A673 (cell line): Measurements from ENCODE around the gene USP22.

Source experiments
- EZH2 ChIP-seq: fragments of 200-600 bp; sonication (generic); IDR thresholded peaks from 2 replicates; pipeline ENCODE4 v1.6.1; 2017; ENCODE audit warnings: borderline replicate concordance, low read depth, mild to moderate bottlenecking, mixed read lengths, antibody characterized with exemption, low read length; ENCODE audit not compliant: poor library complexity, severe bottlenecking
- TF ChIP-seq, protein P1 (sequence below): fragments of 300-800, 200-600 bp; sonication (generic); conservative IDR thresholded peaks from 2 replicates; pipeline ENCODE4 v1.5.1; 2017; ENCODE audit warnings: low read depth, mild to moderate bottlenecking, antibody characterized with exemption, low read length, moderate library complexity, mixed read lengths

DNA sequence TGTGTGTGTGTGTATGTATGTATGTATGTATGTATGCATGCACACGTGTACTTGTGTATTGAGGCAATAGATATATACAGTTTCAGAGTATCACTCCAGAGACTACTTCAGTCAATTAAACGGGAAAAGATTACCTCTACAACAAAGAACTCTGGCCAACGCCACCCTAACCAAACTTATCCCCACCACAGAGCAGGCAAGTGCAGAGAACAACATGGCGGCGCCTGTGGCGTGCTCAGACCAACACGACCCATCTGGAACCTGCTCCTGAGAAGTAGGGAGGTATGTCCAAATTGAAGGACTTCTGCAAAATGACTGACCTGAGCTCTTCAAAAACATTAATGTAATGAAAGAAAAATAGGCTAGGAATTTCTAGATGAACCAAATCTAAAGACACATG is 12.4 kb downstream of the USP22 start:
- TF ChIP-seq, protein P1, sequence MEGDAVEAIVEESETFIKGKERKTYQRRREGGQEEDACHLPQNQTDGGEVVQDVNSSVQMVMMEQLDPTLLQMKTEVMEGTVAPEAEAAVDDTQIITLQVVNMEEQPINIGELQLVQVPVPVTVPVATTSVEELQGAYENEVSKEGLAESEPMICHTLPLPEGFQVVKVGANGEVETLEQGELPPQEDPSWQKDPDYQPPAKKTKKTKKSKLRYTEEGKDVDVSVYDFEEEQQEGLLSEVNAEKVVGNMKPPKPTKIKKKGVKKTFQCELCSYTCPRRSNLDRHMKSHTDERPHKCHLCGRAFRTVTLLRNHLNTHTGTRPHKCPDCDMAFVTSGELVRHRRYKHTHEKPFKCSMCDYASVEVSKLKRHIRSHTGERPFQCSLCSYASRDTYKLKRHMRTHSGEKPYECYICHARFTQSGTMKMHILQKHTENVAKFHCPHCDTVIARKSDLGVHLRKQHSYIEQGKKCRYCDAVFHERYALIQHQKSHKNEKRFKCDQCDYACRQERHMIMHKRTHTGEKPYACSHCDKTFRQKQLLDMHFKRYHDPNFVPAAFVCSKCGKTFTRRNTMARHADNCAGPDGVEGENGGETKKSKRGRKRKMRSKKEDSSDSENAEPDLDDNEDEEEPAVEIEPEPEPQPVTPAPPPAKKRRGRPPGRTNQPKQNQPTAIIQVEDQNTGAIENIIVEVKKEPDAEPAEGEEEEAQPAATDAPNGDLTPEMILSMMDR = no peak
- no peak for TF ChIP-seq EZH2
